ENCODE data around the gene VSTM2A. TPM values are rescaled to one million over a fixed set of nuclear protein-coding genes. Genes with fewer than 3 reads are reported as not detected.

VSTM2A gene
- total RNA-seq, 1 experiment from 2014 or later, result not detected

GRCh38 chr7:54556121-54556520, 13.9 kb downstream of the VSTM2A start:
- no peak overlapping the region for H3K27ac ChIP-seq (ENCODE audit: low read length)
- H3K9me3 ChIP-seq (ENCODE audit: low read length), result no peaks in the 10 kb centered on the region
- peaks cover 16% of the 10 kb centered on the region for H3K4me1 ChIP-seq (ENCODE audit: insufficient read depth, low read length)
- DNase-seq (no peak), ATAC-seq (no peak)
- no peaks in the 10 kb centered on the region for H3K79me2 ChIP-seq (ENCODE audit: low read length)
- H3K4me3 ChIP-seq (ENCODE audit: low read length), result no peak overlapping the region
- CTCF ChIA-PET, result no interaction called here
- no peaks in the 10 kb centered on the region for H4K20me1 ChIP-seq (ENCODE audit: low read length)
- H3F3A ChIP-seq (ENCODE audit: low read length, unreplicated experiment), result no peaks in the 10 kb centered on the region
- H3K9ac ChIP-seq (ENCODE audit: low read length), result no peak overlapping the region
- H3K9me2 ChIP-seq (replicated peaks; ENCODE audit: low read length), result no peaks in the 10 kb centered on the region
- H2AFZ ChIP-seq (ENCODE audit: low read length), result no peak overlapping the region
- TF ChIP-seq, protein P1, sequence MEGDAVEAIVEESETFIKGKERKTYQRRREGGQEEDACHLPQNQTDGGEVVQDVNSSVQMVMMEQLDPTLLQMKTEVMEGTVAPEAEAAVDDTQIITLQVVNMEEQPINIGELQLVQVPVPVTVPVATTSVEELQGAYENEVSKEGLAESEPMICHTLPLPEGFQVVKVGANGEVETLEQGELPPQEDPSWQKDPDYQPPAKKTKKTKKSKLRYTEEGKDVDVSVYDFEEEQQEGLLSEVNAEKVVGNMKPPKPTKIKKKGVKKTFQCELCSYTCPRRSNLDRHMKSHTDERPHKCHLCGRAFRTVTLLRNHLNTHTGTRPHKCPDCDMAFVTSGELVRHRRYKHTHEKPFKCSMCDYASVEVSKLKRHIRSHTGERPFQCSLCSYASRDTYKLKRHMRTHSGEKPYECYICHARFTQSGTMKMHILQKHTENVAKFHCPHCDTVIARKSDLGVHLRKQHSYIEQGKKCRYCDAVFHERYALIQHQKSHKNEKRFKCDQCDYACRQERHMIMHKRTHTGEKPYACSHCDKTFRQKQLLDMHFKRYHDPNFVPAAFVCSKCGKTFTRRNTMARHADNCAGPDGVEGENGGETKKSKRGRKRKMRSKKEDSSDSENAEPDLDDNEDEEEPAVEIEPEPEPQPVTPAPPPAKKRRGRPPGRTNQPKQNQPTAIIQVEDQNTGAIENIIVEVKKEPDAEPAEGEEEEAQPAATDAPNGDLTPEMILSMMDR (conservative IDR thresholded peaks at IDR 0.05; ENCODE audit: low read depth, low read length), result no peak
- TF ChIP-seq EZH2phosphoT487 (IDR thresholded peaks at IDR 0.05; ENCODE audit: borderline replicate concordance, low read length), result no peak
- TF ChIP-seq EZH2 (IDR thresholded peaks at IDR 0.05; ENCODE audit: low read length, unreplicated experiment), result no peak
- POLR2A ChIA-PET (ENCODE audit: unreplicated experiment), result interaction anchor here (0.6 kb wide), 1 partner anchor 440 kb away, joined by 3 read pairs; no protein-coding TSS in a partner anchor
- intact Hi-C loops (cut with micrococcal nuclease), result no loop called here
- no peaks in the 10 kb centered on the region for H3K36me3 ChIP-seq (ENCODE audit: low read depth, low read length)
- H3K27me3 ChIP-seq (ENCODE audit: low read length), result peaks cover 9% of the 10 kb centered on the region; the same call in 1 of the 2 replicates
- no peak overlapping the region for H3K4me2 ChIP-seq (ENCODE audit: low read length)
- BruUV-seq (replicated peaks), result no TSS peak

- Histone ChIP-seq H2AFZ (ENCODE audit: low read length) (no peak overlapping the region), H3F3A (ENCODE audit: low read length, unreplicated experiment) (no peaks in the 10 kb centered on the region), H4K20me1 (ENCODE audit: low read length) (no peaks in the 10 kb centered on the region), H3K4me2 (ENCODE audit: low read length) (peak overlapping the region; percentile 16), H3K36me3 (ENCODE audit: low read depth, low read length) (no peaks in the 10 kb centered on the region), H3K27me3 (ENCODE audit: low read length) (0 out of 2 replicates have a peak, but pooled peaks cover 4% of the 10 kb centered on the region), H3K9ac (ENCODE audit: low read length) (no peak overlapping the region), H3K4me1 (ENCODE audit: insufficient read depth, low read length) (peaks cover 17% of the 10 kb centered on the region), H3K79me2 (ENCODE audit: low read length) (no peaks in the 10 kb centered on the region), H3K27ac (ENCODE audit: low read length) (0 out of 2 replicates have a peak overlapping the region, but pooled peaks have one; percentile 7), H3K9me3 (ENCODE audit: low read length) (no peaks in the 10 kb centered on the region), H3K4me3 (ENCODE audit: low read length) (no peak overlapping the region), H3K9me2 (replicated peaks; ENCODE audit: low read length) (no peaks in the 10 kb centered on the region)
- DNase-seq (peak; percentile 29), ATAC-seq (0 out of 2 replicates have a peak, but pooled peaks have one; percentile 31)
- no TSS peak for BruUV-seq (replicated peaks)
- CTCF ChIA-PET, result no interaction called here
- TF ChIP-seq, protein P1 (conservative IDR thresholded peaks at IDR 0.05; ENCODE audit: low read depth, low read length), result no peak
- intact Hi-C loops (cut with micrococcal nuclease), result no loop called here
- POLR2A ChIA-PET (ENCODE audit: unreplicated experiment), result no interaction called here
These were observed 17.2 kb downstream of the VSTM2A start for GRCh38 chr7:54559401-54559800.

GRCh38 chr7:54560198-54560597, 18.0 kb downstream of the VSTM2A start:
- TF ChIP-seq EZH2phosphoT487 (IDR thresholded peaks at IDR 0.05; ENCODE audit: borderline replicate concordance, low read length) (no peak), EZH2 (IDR thresholded peaks at IDR 0.05; ENCODE audit: low read length, unreplicated experiment) (no peak)
- TF ChIP-seq, protein P1 (conservative IDR thresholded peaks at IDR 0.05; ENCODE audit: low read depth, low read length), result no peak
- CTCF ChIA-PET, result no interaction called here
- POLR2A ChIA-PET (ENCODE audit: unreplicated experiment), result no interaction called here
- no TSS peak for BruUV-seq (replicated peaks)
- no peaks in the 10 kb centered on the region for H3K79me2 ChIP-seq (ENCODE audit: low read length)
- peak overlapping the region; percentile 16 for H3K4me2 ChIP-seq (ENCODE audit: low read length)
- no peaks in the 10 kb centered on the region for H3K9me3 ChIP-seq (ENCODE audit: low read length)
- no peaks in the 10 kb centered on the region for H3K9me2 ChIP-seq (replicated peaks; ENCODE audit: low read length)
- H3K4me3 ChIP-seq (ENCODE audit: low read length), result no peak overlapping the region
- H3K4me1 ChIP-seq (ENCODE audit: insufficient read depth, low read length), result peaks cover 17% of the 10 kb centered on the region
- 0 out of 2 replicates have a peak, but pooled peaks cover 5% of the 10 kb centered on the region for H3K27me3 ChIP-seq (ENCODE audit: low read length)
- no peaks in the 10 kb centered on the region for H3K36me3 ChIP-seq (ENCODE audit: low read depth, low read length)
- DNase-seq, result peak; percentile 17
- H2AFZ ChIP-seq (ENCODE audit: low read length), result no peak overlapping the region
- no peaks in the 10 kb centered on the region for H3F3A ChIP-seq (ENCODE audit: low read length, unreplicated experiment)
- H4K20me1 ChIP-seq (ENCODE audit: low read length), result no peaks in the 10 kb centered on the region
- intact Hi-C loops (cut with micrococcal nuclease), result no loop called here
- H3K27ac ChIP-seq (ENCODE audit: low read length), result peak overlapping the region; percentile 48
- no peak overlapping the region for H3K9ac ChIP-seq (ENCODE audit: low read length)
- no peak; the same call in 1 of the 2 replicates for ATAC-seq
